Activated T-cell treated with anti-CD3 and anti-CD28 coated beads for 1 hour (primary cell): ENCODE data around the gene CRTC2.

Source experiments
- DNase-seq: peaks from one replicate; pipeline ENCODE4 v3.0.0-alpha.2; 2020; ENCODE audit warnings: low read depth

The CRTC2 gene

DNA sequence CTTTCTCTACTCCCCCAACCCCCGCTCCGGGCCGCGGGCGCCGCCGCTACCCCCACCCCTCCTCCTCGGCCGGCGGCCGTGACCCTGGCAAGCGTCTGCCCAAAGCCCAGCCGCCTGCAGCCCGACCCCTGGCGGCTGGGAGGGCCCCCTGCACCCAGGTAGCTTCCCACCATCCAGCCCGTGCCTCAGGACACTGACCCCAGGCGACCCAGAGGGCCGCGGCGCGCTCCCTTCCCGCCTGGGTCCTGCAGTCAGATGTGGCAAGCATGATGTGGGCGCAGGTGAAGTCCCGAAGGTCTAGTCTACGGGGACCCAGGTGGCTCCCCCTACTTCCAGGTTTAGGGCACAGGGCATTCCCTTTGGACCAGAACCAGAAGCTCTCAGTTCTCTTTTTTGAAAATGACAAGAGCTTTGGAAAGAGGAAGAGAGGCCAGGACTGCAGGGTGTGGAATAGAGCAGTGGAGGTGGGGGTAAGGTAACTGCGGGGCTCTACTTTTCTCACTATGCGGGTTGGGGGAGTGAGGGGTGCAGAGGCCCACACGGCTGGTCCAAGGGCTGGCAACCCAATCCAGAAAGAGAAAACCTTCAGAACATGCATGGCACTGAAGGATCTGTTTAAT is 11.7 kb downstream of the CRTC2 start, which contains the start of gene DENND4B:
Gene DENND4B (minus strand): TSS at position 97 of the 620 bp plus-strand sequence. CDS start 2,344 bp downstream, outside the sequence.
- DNase-seq = peak; percentile 61

DNA sequence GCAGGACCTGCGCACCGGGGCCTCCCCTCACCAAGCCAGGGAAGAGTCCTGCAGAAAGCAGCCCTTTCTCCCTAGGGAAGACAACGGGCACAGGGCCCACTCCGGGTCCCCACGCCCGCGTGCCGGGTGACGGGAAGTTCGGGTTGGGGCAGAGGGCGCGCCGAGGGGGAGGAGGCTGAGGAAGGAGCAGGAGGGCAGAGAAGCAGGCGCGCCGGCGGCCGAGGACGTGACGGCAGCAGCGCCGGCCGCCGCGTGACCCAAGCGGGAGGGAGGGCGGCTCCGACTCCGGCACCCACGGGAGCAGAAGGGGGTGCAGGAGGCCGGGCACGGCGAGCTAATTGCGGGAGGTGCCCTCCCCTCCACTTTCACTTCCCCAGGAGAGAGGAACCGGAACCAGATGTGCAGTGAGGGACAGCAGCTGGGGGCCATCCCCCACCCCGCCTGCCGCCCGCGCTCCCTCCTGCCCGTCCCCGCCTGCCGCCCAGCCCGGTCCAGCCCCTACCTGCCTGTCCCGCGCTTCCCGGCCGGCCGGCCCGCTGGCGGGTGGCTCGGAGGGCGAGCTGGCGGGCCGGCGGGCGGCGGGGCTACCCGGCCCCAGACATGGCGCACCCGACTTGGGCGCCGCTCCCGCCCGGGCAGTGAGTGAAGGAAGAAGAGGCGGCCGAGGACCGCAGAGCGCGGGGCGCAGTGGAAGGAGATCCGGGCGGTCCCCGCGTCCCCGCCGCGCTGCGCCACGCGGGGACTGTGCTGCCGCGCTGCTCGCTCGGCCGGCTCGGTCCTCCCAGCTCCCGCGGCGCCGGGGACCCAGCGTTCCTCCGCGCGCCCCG is 12.4 kb downstream of the CRTC2 start:
- peak; percentile 63 for DNase-seq

- DNase-seq = peak; percentile 64
Measured at GRCh38 chr1:153945131-153945794, 13.1 kb downstream of the CRTC2 start.

- DNase-seq = no peak
Measured at GRCh38 chr1:153944827-153945117, 13.6 kb downstream of the CRTC2 start.

DNA sequence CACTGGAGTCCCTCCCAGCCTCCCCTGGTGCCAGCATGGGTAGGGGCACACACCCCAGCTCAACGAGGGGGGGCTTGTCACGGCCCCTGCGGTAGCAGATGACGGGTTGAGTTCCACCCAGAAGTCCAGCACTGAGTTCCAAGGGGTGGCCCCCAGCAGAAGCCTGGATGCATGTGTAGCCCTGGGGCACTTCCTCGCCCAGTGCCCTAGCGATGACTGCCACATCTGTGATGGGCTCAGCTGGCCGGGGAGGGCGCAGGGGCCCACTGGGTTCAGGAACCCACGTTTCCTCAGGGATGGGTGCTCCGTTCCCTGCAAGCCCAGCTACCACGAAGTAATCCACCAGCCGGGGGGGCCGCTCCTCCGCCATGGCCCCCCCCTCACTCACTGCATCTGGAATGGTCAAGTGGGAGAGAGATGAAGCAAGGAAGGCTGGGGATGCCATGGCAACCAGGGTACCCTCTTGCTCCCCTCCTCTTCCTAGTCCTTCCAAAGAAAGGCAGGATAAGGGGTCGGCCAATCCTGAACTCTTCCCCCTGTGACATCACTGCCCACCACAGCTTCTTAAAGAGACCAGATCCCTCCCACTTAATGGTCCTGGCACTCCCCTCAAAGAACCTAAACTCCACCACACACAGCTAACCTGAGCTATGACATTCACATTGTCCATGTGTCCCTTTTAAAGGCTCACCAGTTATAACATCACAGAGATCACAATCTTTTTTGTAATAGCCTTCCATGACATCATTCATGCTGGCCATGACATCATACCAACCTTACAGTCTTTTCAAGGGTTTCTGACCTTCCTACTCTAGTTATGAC is 14.2 kb downstream of the CRTC2 start:
- no peak for DNase-seq

GRCh38 chr1:153942766-153943549 is 15.5 kb downstream of the CRTC2 start:
- DNase-seq = no peak

DNA sequence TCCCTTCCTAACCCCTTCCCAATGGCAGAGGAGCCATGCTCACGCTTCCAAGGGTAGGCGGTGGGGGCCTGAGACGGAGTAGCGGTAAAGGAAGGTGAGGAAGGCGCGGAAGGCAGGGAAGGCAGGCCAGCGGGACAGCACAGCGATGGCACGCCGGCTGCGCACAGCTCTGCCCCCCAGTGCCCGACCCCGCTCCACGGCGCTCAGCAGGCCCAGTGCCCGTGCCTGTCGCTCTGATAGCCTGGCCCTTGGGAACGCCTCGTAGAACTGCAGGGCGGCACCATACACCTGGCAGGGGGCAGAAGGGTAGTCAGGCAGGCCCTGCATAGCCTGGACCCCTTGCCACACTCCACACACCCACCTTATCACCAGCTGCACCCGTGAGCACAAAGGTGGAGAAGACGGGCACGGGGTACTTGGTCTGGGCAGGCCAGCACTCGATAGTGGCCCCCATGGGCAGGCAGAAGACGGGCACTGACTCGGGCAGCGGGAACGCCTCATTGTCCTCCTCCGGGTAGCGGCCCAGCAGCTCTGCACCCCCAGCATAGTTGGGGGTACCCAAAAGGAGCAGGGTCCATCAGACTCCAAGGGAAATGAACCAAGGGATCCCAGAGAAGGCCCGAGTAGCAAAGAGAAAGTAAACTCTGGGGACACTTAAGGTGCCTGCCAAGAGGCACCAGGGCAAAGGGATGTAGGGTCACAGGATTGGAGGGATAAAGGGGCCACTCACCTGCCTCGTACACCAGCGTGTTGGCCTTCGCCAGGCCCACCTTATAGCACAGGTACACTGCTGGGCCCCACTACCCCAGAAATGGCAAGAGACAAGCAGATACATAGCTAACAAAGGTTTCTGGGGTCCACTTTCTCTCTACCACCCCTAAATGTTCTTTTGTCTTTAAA is 16.3 kb downstream of the CRTC2 start:
- DNase-seq = no peak

GRCh38 chr1:153940756-153941155 is 17.7 kb downstream of the CRTC2 start:
- DNase-seq = no peak

DNA sequence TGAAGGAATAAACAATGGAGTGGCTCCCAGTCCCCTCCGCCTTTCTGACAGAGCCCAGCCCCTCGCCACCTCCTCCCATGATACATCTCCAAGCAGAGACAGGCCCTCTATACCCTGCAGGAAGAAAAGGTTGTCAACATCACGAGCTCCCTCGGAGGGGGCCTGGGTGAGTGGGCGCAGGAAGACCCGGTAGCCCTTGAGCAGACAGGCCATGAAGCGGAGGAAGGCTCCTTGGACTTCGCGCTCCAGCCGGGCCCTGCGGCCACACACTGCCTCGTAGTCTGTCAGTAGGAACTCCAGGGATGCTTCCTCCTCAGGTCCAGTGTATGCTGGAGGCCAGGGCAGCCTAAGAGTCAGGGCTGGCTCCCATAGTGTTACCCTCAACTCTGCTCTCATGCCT is 18.9 kb downstream of the CRTC2 start:
- DNase-seq = no peak

- DNase-seq = no peak
Measured at GRCh38 chr1:153938996-153939395, 19.4 kb downstream of the CRTC2 start.

GRCh38 chr1:153937331-153937730 is 21.1 kb downstream of the CRTC2 start:
- no peak for DNase-seq

GRCh38 chr1:153936011-153936802 is 22.2 kb downstream of the CRTC2 start:
- no peak for DNase-seq

- DNase-seq = no peak
Measured at GRCh38 chr1:153934746-153935145, 23.7 kb downstream of the CRTC2 start.

DNA sequence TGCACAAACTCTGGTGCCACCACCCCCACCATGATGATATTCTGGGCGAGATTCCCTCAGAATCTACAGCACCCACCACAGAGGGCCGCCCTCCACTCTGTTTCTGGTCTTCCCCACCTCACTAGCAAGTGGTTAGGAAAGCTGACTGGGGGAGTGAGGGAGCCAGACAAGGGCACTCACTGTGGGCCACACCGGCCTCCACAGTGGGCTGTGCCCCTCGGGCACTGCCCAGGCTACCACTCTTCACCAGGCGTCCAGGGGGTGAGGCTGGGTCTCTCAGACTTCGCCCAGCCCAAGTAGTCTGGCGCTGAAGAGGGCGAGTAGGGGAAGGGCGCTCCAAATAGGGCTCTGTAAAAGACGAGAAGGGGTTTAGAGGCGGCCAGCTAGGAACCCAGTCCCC is 24.5 kb downstream of the CRTC2 start:
- DNase-seq = no peak

DNA sequence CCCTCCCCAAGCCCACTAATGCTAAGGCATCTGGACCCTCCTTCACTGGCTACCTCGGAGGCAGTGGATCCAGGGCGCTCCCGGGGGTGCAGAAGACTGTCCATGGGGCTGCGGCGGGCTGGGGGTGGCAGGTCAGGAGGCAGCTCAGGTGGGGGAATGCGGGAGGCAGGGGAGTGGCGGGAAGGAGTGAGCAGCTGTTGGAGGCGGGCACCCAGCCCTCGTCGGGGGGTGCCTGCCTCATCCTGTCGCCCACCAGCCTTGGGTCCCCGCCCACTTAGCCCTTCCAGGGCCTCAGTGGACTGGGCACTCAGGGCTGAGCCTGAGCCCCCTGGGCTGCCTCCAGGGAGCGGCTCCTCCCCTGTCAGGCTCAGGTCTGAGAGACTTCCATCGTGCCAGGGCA is 25.0 kb downstream of the CRTC2 start:
- no peak for DNase-seq

DNA sequence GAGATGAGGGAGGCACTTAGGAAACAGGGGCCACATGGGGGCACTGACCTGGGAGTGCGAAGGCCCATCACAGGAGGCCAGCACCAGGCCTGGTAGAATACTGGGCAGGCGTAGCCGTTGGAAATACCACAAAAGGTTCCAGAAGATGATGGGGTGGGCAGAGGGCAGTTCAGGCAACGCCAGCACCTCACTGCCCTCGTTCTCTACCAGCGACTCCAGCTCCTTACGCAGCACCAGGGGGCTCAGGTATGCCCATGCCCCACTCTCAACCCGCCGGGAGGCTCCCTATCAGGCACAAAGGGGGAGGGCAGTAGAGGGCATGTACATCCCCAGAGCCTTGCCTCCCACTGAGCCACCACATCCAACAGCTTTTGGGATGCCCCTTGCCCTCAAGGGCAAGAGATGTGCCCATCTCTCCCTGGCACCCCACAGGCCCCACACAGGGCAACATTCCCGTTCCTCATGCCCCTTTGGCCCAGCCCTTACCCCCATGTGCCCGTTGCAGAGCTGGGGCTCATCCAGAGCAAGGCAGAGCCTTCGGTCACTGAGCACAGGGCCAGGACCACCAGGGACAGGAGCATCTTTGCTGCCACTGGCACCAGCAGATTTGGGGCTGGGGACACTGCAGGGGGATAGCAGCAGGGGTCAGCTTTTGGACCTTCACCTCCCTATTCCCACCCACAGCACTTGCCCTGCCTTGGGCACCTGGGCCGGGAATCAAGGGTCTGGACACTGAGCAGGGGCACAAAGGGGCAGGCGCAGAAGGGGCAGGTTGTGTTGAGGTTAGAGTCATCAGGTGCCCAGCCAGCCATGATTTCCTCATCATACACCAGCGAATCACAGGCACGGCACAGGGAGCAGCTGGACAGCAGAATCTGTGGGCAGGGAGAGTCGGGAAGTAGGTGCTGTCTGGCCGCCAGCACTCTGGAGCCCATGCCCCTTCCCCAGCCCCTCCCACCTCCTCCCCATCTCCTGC is 26.0 kb downstream of the CRTC2 start:
- DNase-seq = no peak

GRCh38 chr1:153929981-153930948 is 28.1 kb downstream of the CRTC2 start:
- DNase-seq = no peak
